ENCODE measurements around the gene FAT1. TPM values are rescaled to one million over a fixed set of nuclear protein-coding genes. Genes with fewer than 3 reads are reported as not detected.

FAT1 gene
- polyA plus RNA-seq, 1 donor from 2014 or later, result 19.8 TPM

- Histone ChIP-seq H3K36me3 (ENCODE audit: insufficient read depth, low read length) (no peaks in the 10 kb centered on the region), H3K27ac (ENCODE audit: low read length) (no peak overlapping the region), H4K20me1 (ENCODE audit: insufficient read depth) (no peaks in the 10 kb centered on the region), H3K79me2 (replicated peaks; ENCODE audit: insufficient read depth, low read length) (no peaks in the 10 kb centered on the region), H3K4me2 (ENCODE audit: low read length) (no peak overlapping the region), H2AFZ (ENCODE audit: low read depth, low read length) (no peak overlapping the region), H3K9ac (ENCODE audit: low read length) (no peak overlapping the region), H3K4me3 (ENCODE audit: low read length) (no peak overlapping the region), H3K9me3 (ENCODE audit: low read length) (no peaks in the 10 kb centered on the region), H3K27me3 (ENCODE audit: insufficient read depth, low read depth, low read length) (no peaks in the 10 kb centered on the region), H3K9me2 (ENCODE audit: insufficient read depth, low read length) (no peaks in the 10 kb centered on the region), H3F3A (ENCODE audit: insufficient read depth, low read length, poor library complexity, severe bottlenecking) (no peaks in the 10 kb centered on the region)
- TF ChIP-seq TAF1 (IDR thresholded peaks at IDR 0.05; ENCODE audit: low read depth) (no peak), MXI1 (conservative IDR thresholded peaks at IDR 0.05; ENCODE audit: poor library complexity, severe bottlenecking) (no peak), POLR2AphosphoS5 (IDR thresholded peaks at IDR 0.05) (no peak), SMC3 (conservative IDR thresholded peaks at IDR 0.05; ENCODE audit: poor library complexity) (no peak), REST (IDR thresholded peaks at IDR 0.05; ENCODE audit: borderline replicate concordance) (no peak), RAD21 (conservative IDR thresholded peaks at IDR 0.05) (no peak), EZH2 (IDR thresholded peaks at IDR 0.05; ENCODE audit: borderline replicate concordance, insufficient read depth, low read length, poor library complexity, severe bottlenecking) (no peak), EP300 (conservative IDR thresholded peaks at IDR 0.05; ENCODE audit: poor library complexity, severe bottlenecking) (no peak), CTCF (IDR thresholded peaks at IDR 0.05; ENCODE audit: poor library complexity, severe bottlenecking) (no peak)
Measured at GRCh38 chr4:186644311-186644638, 79.4 kb downstream of the FAT1 start.

DNA sequence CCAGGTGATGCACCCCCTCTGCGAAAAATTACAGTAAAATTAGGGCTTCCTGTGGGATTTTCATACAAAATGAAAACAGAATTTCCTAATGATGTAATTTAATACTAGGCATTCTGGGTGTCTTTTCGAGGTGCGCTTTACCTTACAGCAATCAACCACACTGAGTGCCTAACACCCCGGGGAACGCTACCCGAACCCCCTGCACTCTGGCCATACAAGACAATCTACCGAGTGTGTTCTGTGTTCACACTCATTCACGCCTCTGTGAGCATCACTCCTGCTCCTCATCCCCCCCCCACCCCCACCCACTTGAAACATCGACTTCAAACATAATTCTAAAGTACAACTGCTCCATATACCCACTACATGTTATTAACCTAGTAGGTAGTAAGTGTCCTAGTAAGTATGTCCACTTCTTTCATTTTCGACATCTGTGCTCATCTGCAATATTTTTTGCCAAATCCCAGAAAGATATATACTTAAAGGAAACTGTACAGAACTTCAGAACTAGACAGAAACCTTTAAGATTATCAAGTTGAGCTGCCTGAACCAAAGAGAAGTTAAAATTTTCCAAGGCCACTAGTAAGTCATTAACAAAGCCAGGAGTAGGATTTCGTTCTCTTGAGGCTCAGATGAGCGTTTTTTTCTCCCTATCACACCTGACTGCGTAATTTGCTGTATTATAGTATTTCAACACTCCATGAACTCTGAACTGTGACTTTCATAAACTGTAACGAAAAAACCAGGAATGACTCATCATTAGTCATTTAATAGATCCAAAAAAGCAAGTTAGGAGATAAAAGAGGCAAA lies 80.0 kb downstream of the FAT1 start:
- H3K79me2 ChIP-seq (replicated peaks; ENCODE audit: insufficient read depth, low read length), result no peaks in the 10 kb centered on the region
- no peaks in the 10 kb centered on the region for H3F3A ChIP-seq (ENCODE audit: insufficient read depth, low read length, poor library complexity, severe bottlenecking)
- no peaks in the 10 kb centered on the region for H3K9me3 ChIP-seq (ENCODE audit: low read length)
- H3K4me3 ChIP-seq (ENCODE audit: low read length), result no peak overlapping the region
- no peaks in the 10 kb centered on the region for H3K9me2 ChIP-seq (ENCODE audit: insufficient read depth, low read length)
- H2AFZ ChIP-seq (ENCODE audit: low read depth, low read length), result no peak overlapping the region
- TF ChIP-seq SMC3 (conservative IDR thresholded peaks at IDR 0.05; ENCODE audit: poor library complexity) (no peak), RAD21 (conservative IDR thresholded peaks at IDR 0.05) (no peak), EP300 (conservative IDR thresholded peaks at IDR 0.05; ENCODE audit: poor library complexity, severe bottlenecking) (no peak), EZH2 (IDR thresholded peaks at IDR 0.05; ENCODE audit: borderline replicate concordance, insufficient read depth, low read length, poor library complexity, severe bottlenecking) (no peak), REST (IDR thresholded peaks at IDR 0.05; ENCODE audit: borderline replicate concordance) (no peak), POLR2AphosphoS5 (IDR thresholded peaks at IDR 0.05) (no peak), MXI1 (conservative IDR thresholded peaks at IDR 0.05; ENCODE audit: poor library complexity, severe bottlenecking) (no peak), TAF1 (IDR thresholded peaks at IDR 0.05; ENCODE audit: low read depth) (no peak), CTCF (IDR thresholded peaks at IDR 0.05; ENCODE audit: poor library complexity, severe bottlenecking) (no peak)
- no peaks in the 10 kb centered on the region for H3K27me3 ChIP-seq (ENCODE audit: insufficient read depth, low read depth, low read length)
- H3K27ac ChIP-seq (ENCODE audit: low read length), result no peak overlapping the region
- H3K36me3 ChIP-seq (ENCODE audit: insufficient read depth, low read length), result no peaks in the 10 kb centered on the region
- no peaks in the 10 kb centered on the region for H4K20me1 ChIP-seq (ENCODE audit: insufficient read depth)
- H3K4me2 ChIP-seq (ENCODE audit: low read length), result no peak overlapping the region
- H3K9ac ChIP-seq (ENCODE audit: low read length), result no peak overlapping the region

All from neural cell (in vitro differentiated cells).